ENCODE measurements around the gene B9D2. TPM values are rescaled to one million over a fixed set of nuclear protein-coding genes. Genes with fewer than 3 reads are reported as not detected.
A peak's percentile ranks its signal among the peaks of the same experiment; 100 is the strongest.

B9D2 gene
- total RNA-seq, 3 donors from 2014 or later, result 4.0 to 7.3 (median 4.3) TPM

DNA sequence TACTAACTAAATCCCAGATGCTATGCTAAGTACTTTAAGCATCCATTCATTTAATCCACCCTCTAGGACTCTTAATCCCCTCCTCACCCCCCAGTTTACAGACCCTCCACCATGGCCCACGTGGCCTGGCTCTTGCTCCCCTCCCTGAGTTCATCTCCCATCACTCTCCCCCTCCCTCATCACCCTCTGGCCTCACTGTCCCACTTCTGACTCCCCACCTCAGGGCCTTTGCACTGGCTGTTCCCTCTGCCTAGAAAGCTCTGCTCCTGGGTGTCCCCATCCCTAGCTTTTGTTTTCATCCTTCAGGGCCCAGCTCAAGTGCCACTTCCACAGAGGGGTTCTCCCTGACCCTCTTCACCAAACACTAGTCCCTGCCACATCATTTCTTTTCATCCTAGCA, 4.2 kb downstream of the B9D2 start:
- intact Hi-C loops (cut with DNase I; ENCODE audit: low total_unique reads), result no loop called here

DNA sequence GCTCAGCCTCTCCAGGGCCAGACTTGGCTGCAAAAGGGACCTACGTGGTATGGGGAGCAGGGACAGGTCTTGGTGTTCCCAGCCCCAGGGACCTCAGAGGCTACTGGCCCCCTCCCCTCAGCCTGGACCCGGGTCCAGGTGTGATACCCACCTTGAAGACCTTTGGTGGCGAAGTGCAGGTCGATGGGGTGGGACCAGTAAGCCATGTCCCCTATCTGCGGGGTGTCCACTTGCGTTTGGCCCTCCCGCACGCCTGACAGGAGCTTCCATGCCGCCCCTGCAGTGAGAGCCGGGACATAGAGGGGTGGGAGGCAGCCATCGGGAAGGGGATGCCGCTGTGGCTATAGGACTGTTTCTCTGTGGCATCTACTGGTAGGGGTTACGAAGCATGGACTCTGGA, 6.2 kb downstream of the B9D2 start:
- Histone ChIP-seq H3K4me3 (no peak overlapping the region), H3K27ac (no peak overlapping the region), H3K9me3 (no peaks in the 10 kb centered on the region), H3K4me1 (peaks cover 0 to 6% of the 10 kb centered on the region in 2 donors), H3K27me3 (no peaks in the 10 kb centered on the region), H3K36me3 (no peaks in the 10 kb centered on the region)
- TF ChIP-seq, protein P1, sequence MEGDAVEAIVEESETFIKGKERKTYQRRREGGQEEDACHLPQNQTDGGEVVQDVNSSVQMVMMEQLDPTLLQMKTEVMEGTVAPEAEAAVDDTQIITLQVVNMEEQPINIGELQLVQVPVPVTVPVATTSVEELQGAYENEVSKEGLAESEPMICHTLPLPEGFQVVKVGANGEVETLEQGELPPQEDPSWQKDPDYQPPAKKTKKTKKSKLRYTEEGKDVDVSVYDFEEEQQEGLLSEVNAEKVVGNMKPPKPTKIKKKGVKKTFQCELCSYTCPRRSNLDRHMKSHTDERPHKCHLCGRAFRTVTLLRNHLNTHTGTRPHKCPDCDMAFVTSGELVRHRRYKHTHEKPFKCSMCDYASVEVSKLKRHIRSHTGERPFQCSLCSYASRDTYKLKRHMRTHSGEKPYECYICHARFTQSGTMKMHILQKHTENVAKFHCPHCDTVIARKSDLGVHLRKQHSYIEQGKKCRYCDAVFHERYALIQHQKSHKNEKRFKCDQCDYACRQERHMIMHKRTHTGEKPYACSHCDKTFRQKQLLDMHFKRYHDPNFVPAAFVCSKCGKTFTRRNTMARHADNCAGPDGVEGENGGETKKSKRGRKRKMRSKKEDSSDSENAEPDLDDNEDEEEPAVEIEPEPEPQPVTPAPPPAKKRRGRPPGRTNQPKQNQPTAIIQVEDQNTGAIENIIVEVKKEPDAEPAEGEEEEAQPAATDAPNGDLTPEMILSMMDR (IDR thresholded peaks at IDR 0.05), result no peak
- no peak for TF ChIP-seq POLR2AphosphoS5 (IDR thresholded peaks at IDR 0.05)
- no peak for TF ChIP-seq POLR2A (IDR thresholded peaks at IDR 0.05)
- intact Hi-C loops (cut with DNase I; ENCODE audit: low total_unique reads), result no loop called here
- DNase-seq (ENCODE audit: low spot score in 2 of 2), result no peak

More for the DNA sequence above, 4.2 kb downstream of the B9D2 start:
- Histone ChIP-seq H3K27ac (no peak overlapping the region), H3K4me1 (no peaks in the 10 kb centered on the region), H3K27me3 (no peaks in the 10 kb centered on the region), H3K36me3 (no peaks in the 10 kb centered on the region), H3K9me3 (no peaks in the 10 kb centered on the region), H3K4me3 (no peak overlapping the region)
- DNase-seq (ENCODE audit: low spot score in 2 of 2), result no peak
- TF ChIP-seq, protein P1 (IDR thresholded peaks at IDR 0.05), result no peak
- TF ChIP-seq POLR2A (IDR thresholded peaks at IDR 0.05) (no peak), POLR2AphosphoS5 (IDR thresholded peaks at IDR 0.05) (no peak)

DNA sequence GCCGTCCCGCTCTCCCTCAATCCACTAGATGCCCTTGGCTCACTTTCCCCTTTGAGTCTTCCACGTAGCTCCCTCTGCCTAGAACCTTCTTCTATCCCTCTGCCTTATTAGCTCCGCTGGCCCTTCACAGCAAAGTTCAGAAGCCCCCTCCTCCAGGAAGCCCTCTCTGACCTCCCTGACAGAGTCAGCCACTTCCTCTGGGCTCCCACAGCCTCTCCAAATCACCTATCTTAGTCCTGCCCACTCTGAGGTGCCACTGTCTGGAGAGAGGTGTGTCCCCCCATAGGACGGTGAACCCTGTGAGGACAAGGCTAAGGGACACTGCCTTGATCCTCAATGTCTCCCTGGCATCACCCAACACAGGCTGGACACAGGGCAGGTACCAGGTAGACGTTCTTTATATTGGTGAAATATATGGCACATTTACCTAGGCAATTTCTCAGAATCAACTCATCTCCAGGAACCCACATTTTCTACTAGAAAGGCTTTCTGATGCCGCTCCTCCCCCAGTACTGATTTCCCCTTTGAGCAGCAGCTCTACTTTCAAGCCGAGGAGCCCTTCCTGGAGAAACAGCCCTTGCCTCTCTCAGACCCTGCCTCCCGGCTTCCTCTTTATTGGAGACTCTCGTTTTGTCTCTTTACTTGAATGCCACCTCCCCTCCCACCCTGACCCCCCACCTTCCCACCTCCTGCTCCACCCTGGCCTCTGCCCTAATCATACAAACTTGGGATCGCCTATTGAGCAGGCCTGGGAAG, 6.8 kb downstream of the B9D2 start:
- Histone ChIP-seq H3K9me3 (no peaks in the 10 kb centered on the region), H3K4me3 (no peak overlapping the region), H3K36me3 (no peaks in the 10 kb centered on the region), H3K4me1 (peaks cover 0 to 6% of the 10 kb centered on the region in 2 donors), H3K27ac (no peak overlapping the region), H3K27me3 (no peaks in the 10 kb centered on the region)
- no peak for TF ChIP-seq POLR2A (IDR thresholded peaks at IDR 0.05)
- no peak for TF ChIP-seq POLR2AphosphoS5 (IDR thresholded peaks at IDR 0.05)
- TF ChIP-seq, protein P1 (IDR thresholded peaks at IDR 0.05), result no peak
- intact Hi-C loops (cut with DNase I; ENCODE audit: low total_unique reads), result no loop called here
- DNase-seq (ENCODE audit: low spot score in 2 of 2), result no peak

DNA sequence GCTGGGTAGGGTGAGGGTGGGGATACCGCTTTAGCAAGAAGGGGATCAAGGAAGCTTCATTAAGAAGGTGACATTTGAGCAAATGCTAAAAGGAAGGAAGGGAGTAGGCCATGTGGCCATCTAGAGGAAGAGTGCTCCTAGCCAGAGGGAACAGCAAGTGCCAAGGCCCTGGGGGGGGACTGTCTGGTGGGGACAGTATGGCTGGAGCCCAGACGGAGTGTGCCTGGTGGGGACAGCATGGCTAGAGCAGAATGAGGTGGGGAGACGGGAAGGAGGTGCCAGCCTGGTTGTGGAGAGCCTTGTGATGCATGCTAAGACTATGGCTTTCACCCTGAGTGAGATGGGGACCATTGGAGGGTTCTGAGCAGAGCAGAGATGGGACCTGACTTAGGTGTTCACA, 8.1 kb downstream of the B9D2 start:
- no peak for DNase-seq (ENCODE audit: low spot score in 2 of 2)
- peak overlapping the region in 1 of 2 donors; percentile 53 for H3K27ac ChIP-seq
- H3K9me3 ChIP-seq, result no peaks in the 10 kb centered on the region
- H3K36me3 ChIP-seq, result no peaks in the 10 kb centered on the region
- H3K4me3 ChIP-seq, result no peak overlapping the region
- TF ChIP-seq, protein P1 (IDR thresholded peaks at IDR 0.05), result no peak
- TF ChIP-seq POLR2AphosphoS5 (IDR thresholded peaks at IDR 0.05) (no peak), POLR2A (IDR thresholded peaks at IDR 0.05) (no peak)
- H3K4me1 ChIP-seq, result peaks cover 0 to 6% of the 10 kb centered on the region in 2 donors
- intact Hi-C loops (cut with DNase I; ENCODE audit: low total_unique reads), result no loop called here
- no peaks in the 10 kb centered on the region for H3K27me3 ChIP-seq

DNA sequence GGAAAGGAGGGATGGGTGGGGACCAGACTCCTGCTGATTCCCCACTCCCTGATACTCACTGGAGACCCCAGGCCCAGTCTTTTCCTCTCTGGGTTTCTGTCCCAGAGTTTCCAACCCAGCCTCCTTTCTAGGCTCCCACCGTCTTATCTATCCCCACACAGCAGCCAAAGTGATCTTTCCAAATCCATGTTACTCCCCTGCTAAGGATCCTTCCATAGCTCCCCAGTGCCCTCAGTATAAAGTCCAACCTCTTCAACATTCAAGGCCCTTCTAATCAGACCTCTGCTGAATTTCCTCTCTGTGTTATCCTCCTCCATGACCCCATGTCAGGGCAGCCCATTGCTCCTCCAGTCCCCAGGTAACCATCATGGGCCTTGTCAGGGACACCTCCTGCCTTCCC, 8.9 kb downstream of the B9D2 start:
- intact Hi-C loops (cut with DNase I; ENCODE audit: low total_unique reads), result no loop called here
- DNase-seq (ENCODE audit: low spot score in 2 of 2), result no peak
- no peaks in the 10 kb centered on the region for H3K27me3 ChIP-seq
- H3K4me1 ChIP-seq, result peaks cover 0 to 6% of the 10 kb centered on the region in 2 donors
- no peak overlapping the region for H3K4me3 ChIP-seq
- H3K27ac ChIP-seq, result peak overlapping the region in 1 of 2 donors; percentile 92
- TF ChIP-seq POLR2A (IDR thresholded peaks at IDR 0.05) (no peak), POLR2AphosphoS5 (IDR thresholded peaks at IDR 0.05) (no peak)
- TF ChIP-seq, protein P1 (IDR thresholded peaks at IDR 0.05), result no peak
- H3K9me3 ChIP-seq, result no peaks in the 10 kb centered on the region
- H3K36me3 ChIP-seq, result no peaks in the 10 kb centered on the region

Data from breast epithelium (tissue), 4 donors.